Liver (tissue), 3 donors: Measurements from ENCODE around the gene MYCBPAP.

Experiments
- GABPA ChIP-seq, 2 donors: IDR thresholded peaks in 1 of 2; conservative IDR thresholded peaks in 1 of 2; 2 replicates each; pipeline ENCODE4 v1.6.1; 2016; ENCODE audit warnings: antibody characterized with exemption in 2 of 2, mild to moderate bottlenecking in 1 of 2, moderate library complexity in 1 of 2
- JUND ChIP-seq, 2 donors: IDR thresholded peaks; 2 replicates each; pipeline ENCODE4 v1.6.1; 2016; ENCODE audit warnings: antibody characterized with exemption in 2 of 2
- RAD21 ChIP-seq, 2 donors: IDR thresholded peaks; 2 replicates each; pipeline ENCODE4 v1.6.1; 2016; ENCODE audit warnings: antibody characterized with exemption in 2 of 2, mild to moderate bottlenecking in 2 of 2
- SP1 ChIP-seq: IDR thresholded peaks from 2 replicates; pipeline ENCODE4 v1.6.1; 2018; ENCODE audit warnings: antibody characterized with exemption, mild to moderate bottlenecking
- TAF1 ChIP-seq: conservative IDR thresholded peaks from 2 replicates; pipeline ENCODE4 v1.6.1; 2016; ENCODE audit warnings: antibody characterized with exemption, mild to moderate bottlenecking
- YY1 ChIP-seq: IDR thresholded peaks from 2 replicates; pipeline ENCODE4 v1.6.1; 2016; ENCODE audit warnings: antibody characterized with exemption, mild to moderate bottlenecking
- TF ChIP-seq, protein P1 (sequence below): fragments of 150-350 bp; IDR thresholded peaks from 2 replicates; pipeline ENCODE4 v1.5.1; 2017; ENCODE audit warnings: improper control_type of control experiment, low read depth, low read length; ENCODE audit not compliant: missing input control
- TF ChIP-seq, protein P2 (sequence below): IDR thresholded peaks from 2 replicates; pipeline ENCODE4 v1.6.1; 2016; ENCODE audit warnings: antibody characterized with exemption
- TF ChIP-seq, protein P3 (sequence below): IDR thresholded peaks from 2 replicates; pipeline ENCODE4 v1.6.1; 2016; ENCODE audit warnings: antibody characterized with exemption
- TF ChIP-seq, protein P4 (sequence below): IDR thresholded peaks from 2 replicates; pipeline ENCODE4 v1.6.1; 2016; ENCODE audit warnings: antibody characterized with exemption
- donor health status: healthy.
- donor health status: healthy.

DNA sequence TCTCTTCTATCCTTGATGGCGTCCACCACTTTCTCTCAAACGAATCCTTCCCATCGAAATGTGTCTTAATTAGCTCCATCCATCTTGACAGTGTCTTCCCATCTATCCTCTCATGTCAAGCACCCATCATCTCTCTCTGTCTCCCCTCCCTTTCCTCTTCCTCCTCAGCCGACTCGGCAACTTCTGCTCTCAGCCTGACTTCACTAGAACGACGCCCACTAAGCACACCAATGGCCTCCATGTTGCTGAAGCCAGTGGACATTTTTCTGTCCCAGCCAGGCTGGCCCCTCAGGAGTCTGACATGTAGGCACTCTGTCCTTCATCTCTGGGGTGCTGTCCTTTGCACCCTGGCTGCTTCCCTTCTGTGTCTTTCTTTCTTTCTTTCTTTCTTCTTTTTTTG, 36.3 kb downstream of the MYCBPAP start:
- TF ChIP-seq, protein P1, sequence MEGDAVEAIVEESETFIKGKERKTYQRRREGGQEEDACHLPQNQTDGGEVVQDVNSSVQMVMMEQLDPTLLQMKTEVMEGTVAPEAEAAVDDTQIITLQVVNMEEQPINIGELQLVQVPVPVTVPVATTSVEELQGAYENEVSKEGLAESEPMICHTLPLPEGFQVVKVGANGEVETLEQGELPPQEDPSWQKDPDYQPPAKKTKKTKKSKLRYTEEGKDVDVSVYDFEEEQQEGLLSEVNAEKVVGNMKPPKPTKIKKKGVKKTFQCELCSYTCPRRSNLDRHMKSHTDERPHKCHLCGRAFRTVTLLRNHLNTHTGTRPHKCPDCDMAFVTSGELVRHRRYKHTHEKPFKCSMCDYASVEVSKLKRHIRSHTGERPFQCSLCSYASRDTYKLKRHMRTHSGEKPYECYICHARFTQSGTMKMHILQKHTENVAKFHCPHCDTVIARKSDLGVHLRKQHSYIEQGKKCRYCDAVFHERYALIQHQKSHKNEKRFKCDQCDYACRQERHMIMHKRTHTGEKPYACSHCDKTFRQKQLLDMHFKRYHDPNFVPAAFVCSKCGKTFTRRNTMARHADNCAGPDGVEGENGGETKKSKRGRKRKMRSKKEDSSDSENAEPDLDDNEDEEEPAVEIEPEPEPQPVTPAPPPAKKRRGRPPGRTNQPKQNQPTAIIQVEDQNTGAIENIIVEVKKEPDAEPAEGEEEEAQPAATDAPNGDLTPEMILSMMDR = no peak
- TF ChIP-seq, protein P2, sequence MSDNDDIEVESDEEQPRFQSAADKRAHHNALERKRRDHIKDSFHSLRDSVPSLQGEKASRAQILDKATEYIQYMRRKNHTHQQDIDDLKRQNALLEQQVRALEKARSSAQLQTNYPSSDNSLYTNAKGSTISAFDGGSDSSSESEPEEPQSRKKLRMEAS = no peak
- TF ChIP-seq, protein P3, sequence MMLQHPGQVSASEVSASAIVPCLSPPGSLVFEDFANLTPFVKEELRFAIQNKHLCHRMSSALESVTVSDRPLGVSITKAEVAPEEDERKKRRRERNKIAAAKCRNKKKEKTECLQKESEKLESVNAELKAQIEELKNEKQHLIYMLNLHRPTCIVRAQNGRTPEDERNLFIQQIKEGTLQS = no peak
- no peak for TF ChIP-seq SP1
- TF ChIP-seq YY1 = no peak
- TF ChIP-seq, protein P4, sequence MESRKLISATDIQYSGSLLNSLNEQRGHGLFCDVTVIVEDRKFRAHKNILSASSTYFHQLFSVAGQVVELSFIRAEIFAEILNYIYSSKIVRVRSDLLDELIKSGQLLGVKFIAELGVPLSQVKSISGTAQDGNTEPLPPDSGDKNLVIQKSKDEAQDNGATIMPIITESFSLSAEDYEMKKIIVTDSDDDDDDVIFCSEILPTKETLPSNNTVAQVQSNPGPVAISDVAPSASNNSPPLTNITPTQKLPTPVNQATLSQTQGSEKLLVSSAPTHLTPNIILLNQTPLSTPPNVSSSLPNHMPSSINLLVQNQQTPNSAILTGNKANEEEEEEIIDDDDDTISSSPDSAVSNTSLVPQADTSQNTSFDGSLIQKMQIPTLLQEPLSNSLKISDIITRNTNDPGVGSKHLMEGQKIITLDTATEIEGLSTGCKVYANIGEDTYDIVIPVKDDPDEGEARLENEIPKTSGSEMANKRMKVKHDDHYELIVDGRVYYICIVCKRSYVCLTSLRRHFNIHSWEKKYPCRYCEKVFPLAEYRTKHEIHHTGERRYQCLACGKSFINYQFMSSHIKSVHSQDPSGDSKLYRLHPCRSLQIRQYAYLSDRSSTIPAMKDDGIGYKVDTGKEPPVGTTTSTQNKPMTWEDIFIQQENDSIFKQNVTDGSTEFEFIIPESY = no peak
- no peak for TF ChIP-seq TAF1
- TF ChIP-seq JUND (IDR thresholded peaks at IDR 0.05) = no peak
- no peak for TF ChIP-seq RAD21 (IDR thresholded peaks at IDR 0.05)
- no peak for TF ChIP-seq GABPA (IDR thresholded peaks at IDR 0.05 in 1 of 2, conservative IDR thresholded peaks at IDR 0.05 in 1 of 2)
